ENCODE measurements around the gene IPPK.

- TF ChIP-seq CTCF (conservative IDR thresholded peaks at IDR 0.05 in 1 of 2, IDR thresholded peaks at IDR 0.05 in 1 of 2; ENCODE audit: low read depth in 1 of 2, low read length in 2 of 2) (no peak), EZH2 (IDR thresholded peaks at IDR 0.05; ENCODE audit: low read length, missing control alignments) (no peak)
Measured at GRCh38 chr9:92612292-92612691, 57.6 kb downstream of the IPPK start.

Measured in fibroblast of lung (primary cell).